ENCODE results near the gene GALNT2.

- TF ChIP-seq RAD21 (IDR thresholded peaks at IDR 0.05) (no peak), YY1 (IDR thresholded peaks at IDR 0.05) (no peak)
Observed at GRCh38 chr1:230256896-230257295, 189.9 kb downstream of the GALNT2 start.
